Measurements from ENCODE around the gene ZIC4.

The ZIC4 gene

GRCh38 chr3:147404800-147405230, 1.5 kb downstream of the ZIC4 start:
- no peak for DNase-seq

- no peak for DNase-seq
These were observed 2.1 kb downstream of the ZIC4 start for GRCh38 chr3:147404000-147404799.

GRCh38 chr3:147403511-147403910, 2.8 kb downstream of the ZIC4 start:
- DNase-seq = no peak

- no peak for DNase-seq
These were observed 4.2 kb downstream of the ZIC4 start for GRCh38 chr3:147402159-147402558.

- DNase-seq = no peak
These were observed 4.9 kb downstream of the ZIC4 start for GRCh38 chr3:147401421-147401820.

- DNase-seq = no peak
These were observed 5.3 kb downstream of the ZIC4 start for GRCh38 chr3:147400999-147401398.

- no peak for DNase-seq
These were observed 6.2 kb downstream of the ZIC4 start for GRCh38 chr3:147400111-147400510.

- no peak for DNase-seq
These were observed 7.4 kb downstream of the ZIC4 start for GRCh38 chr3:147398813-147399534.

- DNase-seq = no peak
These were observed 8.2 kb downstream of the ZIC4 start for GRCh38 chr3:147397875-147398812.

- DNase-seq = no peak
These were observed 9.0 kb downstream of the ZIC4 start for GRCh38 chr3:147397155-147397874.

GRCh38 chr3:147396712-147397046, 9.7 kb downstream of the ZIC4 start:
- no peak for DNase-seq

GRCh38 chr3:147395899-147396711, 10.2 kb downstream of the ZIC4 start:
- no peak for DNase-seq

GRCh38 chr3:147394884-147395225, 11.5 kb downstream of the ZIC4 start:
- no peak for DNase-seq

- no peak for DNase-seq
These were observed 12.1 kb downstream of the ZIC4 start for GRCh38 chr3:147393943-147394883.

GRCh38 chr3:147393261-147393942, 12.9 kb downstream of the ZIC4 start:
- DNase-seq = no peak

GRCh38 chr3:147392625-147392946, 13.8 kb downstream of the ZIC4 start:
- DNase-seq = no peak

GRCh38 chr3:147391781-147392624, 14.3 kb downstream of the ZIC4 start:
- DNase-seq = no peak

- DNase-seq = no peak
These were observed 15.5 kb downstream of the ZIC4 start for GRCh38 chr3:147390589-147391569.

All from CD4-positive, alpha-beta T cell treated with Interleukin-4 for 4 hours (primary cell).